ENCODE measurements around the gene ALPL. TPM values are rescaled to one million over a fixed set of nuclear protein-coding genes. Genes with fewer than 3 reads are reported as not detected.

Gene ALPL
- total and polyA plus RNA-seq, 10 of the 15 experiments (the other 5 are each of a cell fraction or from before 2014, with no cell fraction given), result 0.07 to 0.59 (median 0.31) TPM; not detected in 2

DNA sequence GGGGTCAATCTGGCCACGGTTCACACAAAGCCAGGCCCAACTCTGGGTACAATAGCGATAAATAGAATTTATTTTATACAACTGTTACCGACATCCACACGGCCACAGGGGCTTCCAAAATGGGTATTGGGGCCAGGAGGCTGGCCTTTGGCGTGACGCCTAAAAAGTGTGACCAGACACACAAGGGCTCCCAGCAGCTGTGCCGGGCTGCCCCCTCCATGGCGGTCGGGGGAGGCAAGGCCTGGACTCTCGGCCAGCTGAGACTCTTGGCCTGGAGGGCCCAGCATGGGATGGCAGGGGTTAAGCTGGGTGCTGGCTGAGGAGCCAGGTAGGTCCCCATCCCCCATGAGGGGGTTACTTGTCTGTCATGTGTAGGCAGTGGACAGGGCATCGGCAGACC, 87.0 kb downstream of the ALPL start:
- H3K9me3 ChIP-seq (replicated peaks; ENCODE audit: control insufficient read depth, insufficient read depth, low read length), result no peaks in the 10 kb centered on the region
- H3K27me3 ChIP-seq (replicated peaks in 1 of 2; ENCODE audit: control insufficient read depth in 2 of 2, insufficient read depth in 2 of 2, low read length in 1 of 2), result no peaks in the 10 kb centered on the region
- FAIRE-seq (no peak), DNase-seq (ENCODE audit: low read depth, low spot score) (no peak), ATAC-seq (no peak)
- BruUV-seq (replicated peaks), result no TSS peak
- TF ChIP-seq KAT2A (conservative IDR thresholded peaks at IDR 0.05; ENCODE audit: control insufficient read depth, low read depth, low read length) (no peak), CEBPB (IDR thresholded peaks at IDR 0.05; ENCODE audit: borderline replicate concordance in 1 of 2, low read depth in 2 of 2, low read length in 2 of 2) (no peak), NR2C1 (IDR thresholded peaks at IDR 0.05) (no peak), ZNF384 (IDR thresholded peaks at IDR 0.05; ENCODE audit: borderline replicate concordance, low read depth, low read length) (no peak), CHD2 (IDR thresholded peaks at IDR 0.05; ENCODE audit: borderline replicate concordance, low read depth, low read length) (no peak), CBX5 (IDR thresholded peaks at IDR 0.05; ENCODE audit: low read depth) (no peak), TCF3 (IDR thresholded peaks at IDR 0.05; ENCODE audit: borderline replicate concordance, insufficient read depth, low read depth, low read length) (no peak), SREBF2 (IDR thresholded peaks at IDR 0.05; ENCODE audit: low read length) (no peak), ETV6 (conservative IDR thresholded peaks at IDR 0.05 in 1 of 2, IDR thresholded peaks at IDR 0.05 in 1 of 2; ENCODE audit: borderline replicate concordance in 1 of 2, low read depth in 1 of 2) (no peak), SUPT20H (IDR thresholded peaks at IDR 0.05; ENCODE audit: borderline replicate concordance, control insufficient read depth, low read depth, low read length) (no peak), BCLAF1 (IDR thresholded peaks at IDR 0.05) (no peak), CREM (IDR thresholded peaks at IDR 0.05; ENCODE audit: low read depth) (no peak), ZNF217 (IDR thresholded peaks at IDR 0.05) (no peak), NFXL1 (IDR thresholded peaks at IDR 0.05; ENCODE audit: borderline replicate concordance) (no peak)
- TF ChIP-seq, protein P1, sequence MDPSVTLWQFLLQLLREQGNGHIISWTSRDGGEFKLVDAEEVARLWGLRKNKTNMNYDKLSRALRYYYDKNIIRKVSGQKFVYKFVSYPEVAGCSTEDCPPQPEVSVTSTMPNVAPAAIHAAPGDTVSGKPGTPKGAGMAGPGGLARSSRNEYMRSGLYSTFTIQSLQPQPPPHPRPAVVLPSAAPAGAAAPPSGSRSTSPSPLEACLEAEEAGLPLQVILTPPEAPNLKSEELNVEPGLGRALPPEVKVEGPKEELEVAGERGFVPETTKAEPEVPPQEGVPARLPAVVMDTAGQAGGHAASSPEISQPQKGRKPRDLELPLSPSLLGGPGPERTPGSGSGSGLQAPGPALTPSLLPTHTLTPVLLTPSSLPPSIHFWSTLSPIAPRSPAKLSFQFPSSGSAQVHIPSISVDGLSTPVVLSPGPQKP (IDR thresholded peaks at IDR 0.05; ENCODE audit: low read depth, low read length), result no peak
- no peak overlapping the region for H3K4me2 ChIP-seq (ENCODE audit: control insufficient read depth, insufficient read depth)
- RAD21 ChIA-PET (ENCODE audit: unreplicated experiment), result interaction anchor here (1.8 kb wide), 1 partner anchor 226 kb away, joined by 5 read pairs; no protein-coding TSS in a partner anchor
- intact Hi-C loops (cut with micrococcal nuclease; ENCODE audit: unreplicated experiment) (no loop called here), in situ Hi-C loops (cut with MboI) (no loop called here)
- POLR2A ChIA-PET, result no interaction called here
- no peaks in the 10 kb centered on the region for H4K20me1 ChIP-seq (ENCODE audit: control insufficient read depth, insufficient read depth)
- H3K36me3 ChIP-seq (ENCODE audit: control insufficient read depth in 2 of 2, insufficient read depth in 2 of 2, low read length in 1 of 2), result no peaks in the 10 kb centered on the region
- no peak overlapping the region for H3K4me3 ChIP-seq
- SMC1A ChIA-PET (ENCODE audit: uncharacterized antibody, unreplicated experiment), result interaction anchor here (0.9 kb wide), 1 partner anchor 62 kb away, joined by 3 read pairs; no protein-coding TSS in a partner anchor
- no peak overlapping the region for H3K27ac ChIP-seq (ENCODE audit: control insufficient read depth, insufficient read depth)
- no peaks in the 10 kb centered on the region for H3K4me1 ChIP-seq (ENCODE audit: control insufficient read depth, insufficient read depth, low read length)
- H3K9ac ChIP-seq (ENCODE audit: control insufficient read depth, insufficient read depth, low read length), result no peak overlapping the region
- H2AFZ ChIP-seq (ENCODE audit: control insufficient read depth, low read depth, low read length), result no peak overlapping the region
- H3K79me2 ChIP-seq (ENCODE audit: control insufficient read depth, insufficient read depth, low read length), result no peaks in the 10 kb centered on the region
- CTCF ChIA-PET, result interaction anchor here (0.6 to 1.4 kb wide), 6 partner anchors 28 to 411 kb away, joined by 3 to 6 read pairs (median 4); no protein-coding TSS in a partner anchor
- 31% methylated on average over 11 of the region's 11 CpGs for WGBS (ENCODE audit: insufficient coverage, insufficient replicate concordance, low lambda C conversion rate, missing lambda C conversion rate)

All from GM12878 (cell line).